ENCODE measurements around the gene ATOH7. TPM values are rescaled to one million over a fixed set of nuclear protein-coding genes. Genes with fewer than 3 reads are reported as not detected.

ATOH7 gene
- total RNA-seq, 1 experiment from 2014 or later = not detected

GRCh38 chr10:68249297-68249696 is 17.4 kb upstream of the ATOH7 start:
- intact Hi-C loops (cut with micrococcal nuclease) = no loop called here
- Histone ChIP-seq H3K9me2 (ENCODE audit: insufficient read depth) (0 out of 2 replicates have a peak, but pooled peaks cover 5% of the 10 kb centered on the region), H3K9ac (ENCODE audit: low read length) (no peak overlapping the region), H4K20me1 (ENCODE audit: insufficient read depth) (no peaks in the 10 kb centered on the region), H3K4me2 (ENCODE audit: low read length) (no peak overlapping the region), H3K4me3 (replicated peaks in 1 of 2; ENCODE audit: low read depth in 1 of 2, low read length in 2 of 2) (no peak overlapping the region), H3K79me2 (ENCODE audit: insufficient read depth, low read length) (no peaks in the 10 kb centered on the region), H3K36me3 (ENCODE audit: control insufficient read depth in 1 of 2, insufficient read depth in 2 of 2, low read length in 2 of 2) (no peaks in the 10 kb centered on the region), H3K27me3 (ENCODE audit: insufficient read depth, low read length) (no peaks in the 10 kb centered on the region), H3K9me3 (ENCODE audit: control insufficient read depth in 1 of 2, insufficient read depth in 1 of 2, low read depth in 1 of 2, low read length in 2 of 2) (no peaks in the 10 kb centered on the region), H2AFZ (ENCODE audit: low read depth, low read length, poor library complexity, severe bottlenecking) (no peak overlapping the region), H3K27ac (ENCODE audit: low read depth, low read length) (no peak overlapping the region), H3K4me1 (ENCODE audit: control insufficient read depth in 1 of 2, insufficient read depth in 2 of 2, low read length in 2 of 2) (no peaks in the 10 kb centered on the region)
- ATAC-seq (no peak), DNase-seq (ENCODE audit: low read depth, low spot score) (no peak)
- ChIA-PET POLR2A (no interaction called here), RAD21 (ENCODE audit: low non-redundant PET in 1 of 2, low total read pairs in 2 of 2, uncharacterized antibody in 2 of 2, unreplicated experiment in 2 of 2) (no interaction called here), CTCF (no interaction called here)
- BruUV-seq (replicated peaks) = no TSS peak
- TF ChIP-seq POLR2AphosphoS5 (IDR thresholded peaks at IDR 0.05; ENCODE audit: low read depth, low read length) = no peak
- TF ChIP-seq ZBTB33 (IDR thresholded peaks at IDR 0.05; ENCODE audit: extremely low read depth, insufficient replicate concordance, low read length) = no peak
- no peak for TF ChIP-seq FOSL1 (IDR thresholded peaks at IDR 0.05; ENCODE audit: low read depth)
- TF ChIP-seq JUND (IDR thresholded peaks at IDR 0.05) = no peak
- TF ChIP-seq YY1 (IDR thresholded peaks at IDR 0.05; ENCODE audit: extremely low read depth, insufficient replicate concordance, low read depth, low read length) = no peak
- no peak for TF ChIP-seq SIN3A (IDR thresholded peaks at IDR 0.05; ENCODE audit: low read depth)
- TF ChIP-seq SRF (IDR thresholded peaks at IDR 0.05; ENCODE audit: low read depth) = no peak
- no peak for TF ChIP-seq EZH2 (IDR thresholded peaks at IDR 0.05)

- no peak for ATAC-seq
- H2AFZ ChIP-seq (ENCODE audit: low read depth, low read length, poor library complexity, severe bottlenecking) = no peak overlapping the region
- no peak overlapping the region for H3K27ac ChIP-seq (ENCODE audit: low read depth, low read length)
- no peak for DNase-seq (ENCODE audit: low read depth, low spot score)
- intact Hi-C loops (cut with micrococcal nuclease) = no loop called here
- no peak overlapping the region for H3K9ac ChIP-seq (ENCODE audit: low read length)
- ChIA-PET CTCF (no interaction called here), POLR2A (no interaction called here), RAD21 (ENCODE audit: low non-redundant PET in 1 of 2, low total read pairs in 2 of 2, uncharacterized antibody in 2 of 2, unreplicated experiment in 2 of 2) (no interaction called here)
- no peaks in the 10 kb centered on the region for H3K27me3 ChIP-seq (ENCODE audit: insufficient read depth, low read length)
- H3K36me3 ChIP-seq (ENCODE audit: control insufficient read depth in 1 of 2, insufficient read depth in 2 of 2, low read length in 2 of 2) = no peaks in the 10 kb centered on the region
- no peaks in the 10 kb centered on the region for H3K4me1 ChIP-seq (ENCODE audit: control insufficient read depth in 1 of 2, insufficient read depth in 2 of 2, low read length in 2 of 2)
- no peaks in the 10 kb centered on the region for H3K79me2 ChIP-seq (ENCODE audit: insufficient read depth, low read length)
- BruUV-seq (replicated peaks) = no TSS peak
- H4K20me1 ChIP-seq (ENCODE audit: insufficient read depth) = no peaks in the 10 kb centered on the region
- H3K9me2 ChIP-seq (ENCODE audit: insufficient read depth) = 0 out of 2 replicates have a peak, but pooled peaks cover 5% of the 10 kb centered on the region
- H3K4me3 ChIP-seq (replicated peaks in 1 of 2; ENCODE audit: low read depth in 1 of 2, low read length in 2 of 2) = no peak overlapping the region
- no peaks in the 10 kb centered on the region for H3K9me3 ChIP-seq (ENCODE audit: control insufficient read depth in 1 of 2, insufficient read depth in 1 of 2, low read depth in 1 of 2, low read length in 2 of 2)
- H3K4me2 ChIP-seq (ENCODE audit: low read length) = no peak overlapping the region
- no peak for TF ChIP-seq ATF3 (IDR thresholded peaks at IDR 0.05)
- TF ChIP-seq SP1 (IDR thresholded peaks at IDR 0.05; ENCODE audit: low read depth) = no peak
- TF ChIP-seq CEBPB (IDR thresholded peaks at IDR 0.05; ENCODE audit: low read depth) = no peak
- no peak for TF ChIP-seq SIN3A (IDR thresholded peaks at IDR 0.05; ENCODE audit: low read depth)
- TF ChIP-seq ELF1 (IDR thresholded peaks at IDR 0.05; ENCODE audit: borderline replicate concordance, low read depth) = no peak
- TF ChIP-seq ZFX (IDR thresholded peaks at IDR 0.05) = no peak
- no peak for TF ChIP-seq POLR2A (IDR thresholded peaks at IDR 0.05; ENCODE audit: borderline replicate concordance, extremely low read depth, insufficient read depth, insufficient read length)
- no peak for TF ChIP-seq EZH2 (IDR thresholded peaks at IDR 0.05)
- TF ChIP-seq EGR1 (IDR thresholded peaks at IDR 0.05; ENCODE audit: low read depth) = no peak
- TF ChIP-seq FOSL1 (IDR thresholded peaks at IDR 0.05; ENCODE audit: low read depth) = no peak
- no peak for TF ChIP-seq EZH2phosphoT487 (IDR thresholded peaks at IDR 0.05; ENCODE audit: borderline replicate concordance)
- TF ChIP-seq JUND (IDR thresholded peaks at IDR 0.05) = no peak
- no peak for TF ChIP-seq ZBTB33 (IDR thresholded peaks at IDR 0.05; ENCODE audit: extremely low read depth, insufficient replicate concordance, low read length)
- TF ChIP-seq POLR2AphosphoS5 (IDR thresholded peaks at IDR 0.05; ENCODE audit: low read depth, low read length) = no peak
These were observed 16.0 kb upstream of the ATOH7 start for GRCh38 chr10:68247931-68248330.
